ENCODE data around the gene MRPL21.
A peak's percentile ranks its signal among the peaks of the same experiment; 100 is the strongest.

Gene MRPL21

GRCh38 chr11:68908273-68908672, 4.6 kb upstream of the MRPL21 start:
- H3K27ac ChIP-seq (ENCODE audit: low read length) = no peak overlapping the region
- H3K9me3 ChIP-seq (ENCODE audit: control insufficient read depth in 2 of 2, low read length in 2 of 2) = no peaks in the 10 kb centered on the region
- H3K9ac ChIP-seq (ENCODE audit: low read length in 2 of 2) = no peak overlapping the region
- peaks cover 19% of the 10 kb centered on the region for H3K4me1 ChIP-seq (ENCODE audit: control insufficient read depth, insufficient read depth, low read length)
- H3K4me3 ChIP-seq (ENCODE audit: low read length in 2 of 2) = no peak overlapping the region
- peaks cover 36 to 42% of the 10 kb centered on the region in 2 donors for H3K36me3 ChIP-seq (ENCODE audit: control insufficient read depth in 2 of 2, insufficient read depth in 2 of 2, low read length in 2 of 2)
- no peaks in the 10 kb centered on the region for H3K27me3 ChIP-seq (ENCODE audit: control insufficient read depth in 1 of 2, insufficient read depth in 2 of 2, low read length in 2 of 2)

GRCh38 chr11:68905421-68906360, 2.1 kb upstream of the MRPL21 start:
- no peaks in the 10 kb centered on the region for H3K27me3 ChIP-seq (ENCODE audit: control insufficient read depth in 1 of 2, insufficient read depth in 2 of 2, low read length in 2 of 2)
- H3K9me3 ChIP-seq (ENCODE audit: control insufficient read depth in 2 of 2, low read length in 2 of 2) = no peaks in the 10 kb centered on the region
- peak overlapping the region; percentile 44 to 100 for H3K4me3 ChIP-seq (ENCODE audit: low read length in 2 of 2)
- H3K36me3 ChIP-seq (ENCODE audit: control insufficient read depth in 2 of 2, insufficient read depth in 2 of 2, low read length in 2 of 2) = peaks cover 24 to 28% of the 10 kb centered on the region in 2 donors
- no peak overlapping the region for H3K27ac ChIP-seq (ENCODE audit: low read length)
- H3K4me1 ChIP-seq (ENCODE audit: control insufficient read depth, insufficient read depth, low read length) = peaks cover 19% of the 10 kb centered on the region
- H3K9ac ChIP-seq (ENCODE audit: low read length in 2 of 2) = peak overlapping the region; percentile 20 to 62

- peak overlapping the region; percentile 81 to 100 for H3K4me3 ChIP-seq (ENCODE audit: low read length in 2 of 2)
- H3K9me3 ChIP-seq (ENCODE audit: control insufficient read depth in 2 of 2, low read length in 2 of 2) = no peaks in the 10 kb centered on the region
- H3K36me3 ChIP-seq (ENCODE audit: control insufficient read depth in 2 of 2, insufficient read depth in 2 of 2, low read length in 2 of 2) = peaks cover 25% of the 10 kb centered on the region in 2 donors
- H3K4me1 ChIP-seq (ENCODE audit: control insufficient read depth, insufficient read depth, low read length) = peaks cover 19% of the 10 kb centered on the region
- peak overlapping the region; percentile 61 to 95 for H3K9ac ChIP-seq (ENCODE audit: low read length in 2 of 2)
- H3K27ac ChIP-seq (ENCODE audit: low read length) = peak overlapping the region; percentile 84
- H3K27me3 ChIP-seq (ENCODE audit: control insufficient read depth in 1 of 2, insufficient read depth in 2 of 2, low read length in 2 of 2) = no peaks in the 10 kb centered on the region
Observed at GRCh38 chr11:68904248-68904847, 716 bp upstream of the MRPL21 start.

GRCh38 chr11:68900835-68901381, 2.7 kb downstream of the MRPL21 start:
- Histone ChIP-seq H3K36me3 (ENCODE audit: control insufficient read depth in 2 of 2, insufficient read depth in 2 of 2, low read length in 2 of 2) (peaks cover 36 to 37% of the 10 kb centered on the region in 2 donors), H3K27ac (ENCODE audit: low read length) (no peak overlapping the region), H3K9ac (ENCODE audit: low read length in 2 of 2) (no peak overlapping the region), H3K4me3 (ENCODE audit: low read length in 2 of 2) (no peak overlapping the region), H3K9me3 (ENCODE audit: control insufficient read depth in 2 of 2, low read length in 2 of 2) (no peaks in the 10 kb centered on the region), H3K4me1 (ENCODE audit: control insufficient read depth, insufficient read depth, low read length) (peaks cover 17% of the 10 kb centered on the region), H3K27me3 (ENCODE audit: control insufficient read depth in 1 of 2, insufficient read depth in 2 of 2, low read length in 2 of 2) (no peaks in the 10 kb centered on the region)

- Histone ChIP-seq H3K9ac (ENCODE audit: low read length in 2 of 2) (no peak overlapping the region), H3K36me3 (ENCODE audit: control insufficient read depth in 2 of 2, insufficient read depth in 2 of 2, low read length in 2 of 2) (peaks cover 48 to 55% of the 10 kb centered on the region in 2 donors), H3K4me1 (ENCODE audit: control insufficient read depth, insufficient read depth, low read length) (no peaks in the 10 kb centered on the region), H3K27ac (ENCODE audit: low read length) (no peak overlapping the region), H3K4me3 (ENCODE audit: low read length in 2 of 2) (no peak overlapping the region), H3K27me3 (ENCODE audit: control insufficient read depth in 1 of 2, insufficient read depth in 2 of 2, low read length in 2 of 2) (no peaks in the 10 kb centered on the region), H3K9me3 (ENCODE audit: control insufficient read depth in 2 of 2, low read length in 2 of 2) (no peaks in the 10 kb centered on the region)
Observed at GRCh38 chr11:68897441-68897840, 6.2 kb downstream of the MRPL21 start.

- Histone ChIP-seq H3K36me3 (ENCODE audit: control insufficient read depth in 2 of 2, insufficient read depth in 2 of 2, low read length in 2 of 2) (peaks cover 54 to 60% of the 10 kb centered on the region in 2 donors), H3K4me1 (ENCODE audit: control insufficient read depth, insufficient read depth, low read length) (peaks cover 5% of the 10 kb centered on the region), H3K9ac (ENCODE audit: low read length in 2 of 2) (no peak overlapping the region), H3K4me3 (ENCODE audit: low read length in 2 of 2) (no peak overlapping the region), H3K27ac (ENCODE audit: low read length) (no peak overlapping the region), H3K9me3 (ENCODE audit: control insufficient read depth in 2 of 2, low read length in 2 of 2) (no peaks in the 10 kb centered on the region), H3K27me3 (ENCODE audit: control insufficient read depth in 1 of 2, insufficient read depth in 2 of 2, low read length in 2 of 2) (no peaks in the 10 kb centered on the region)
Observed at GRCh38 chr11:68896171-68896959, 7.3 kb downstream of the MRPL21 start.

GRCh38 chr11:68893282-68893681, 10.3 kb downstream of the MRPL21 start:
- Histone ChIP-seq H3K36me3 (ENCODE audit: control insufficient read depth in 2 of 2, insufficient read depth in 2 of 2, low read length in 2 of 2) (peaks cover 44 to 53% of the 10 kb centered on the region in 2 donors), H3K27me3 (ENCODE audit: control insufficient read depth in 1 of 2, insufficient read depth in 2 of 2, low read length in 2 of 2) (no peaks in the 10 kb centered on the region), H3K4me1 (ENCODE audit: control insufficient read depth, insufficient read depth, low read length) (peaks cover 14% of the 10 kb centered on the region), H3K27ac (ENCODE audit: low read length) (no peak overlapping the region), H3K9me3 (ENCODE audit: control insufficient read depth in 2 of 2, low read length in 2 of 2) (no peaks in the 10 kb centered on the region), H3K9ac (ENCODE audit: low read length in 2 of 2) (no peak overlapping the region), H3K4me3 (ENCODE audit: low read length in 2 of 2) (no peak overlapping the region)

- H3K9me3 ChIP-seq (ENCODE audit: control insufficient read depth in 2 of 2, low read length in 2 of 2) = no peaks in the 10 kb centered on the region
- peaks cover 14% of the 10 kb centered on the region for H3K4me1 ChIP-seq (ENCODE audit: control insufficient read depth, insufficient read depth, low read length)
- no peak overlapping the region for H3K9ac ChIP-seq (ENCODE audit: low read length in 2 of 2)
- no peaks in the 10 kb centered on the region for H3K27me3 ChIP-seq (ENCODE audit: control insufficient read depth in 1 of 2, insufficient read depth in 2 of 2, low read length in 2 of 2)
- H3K27ac ChIP-seq (ENCODE audit: low read length) = no peak overlapping the region
- H3K36me3 ChIP-seq (ENCODE audit: control insufficient read depth in 2 of 2, insufficient read depth in 2 of 2, low read length in 2 of 2) = peaks cover 40 to 45% of the 10 kb centered on the region in 2 donors
- H3K4me3 ChIP-seq (ENCODE audit: low read length in 2 of 2) = no peak overlapping the region
Observed at GRCh38 chr11:68892576-68892975, 11.1 kb downstream of the MRPL21 start.

GRCh38 chr11:68891351-68891948, 12.2 kb downstream of the MRPL21 start:
- Histone ChIP-seq H3K4me3 (ENCODE audit: low read length in 2 of 2) (no peak overlapping the region), H3K9me3 (ENCODE audit: control insufficient read depth in 2 of 2, low read length in 2 of 2) (no peaks in the 10 kb centered on the region), H3K9ac (ENCODE audit: low read length in 2 of 2) (no peak overlapping the region), H3K27me3 (ENCODE audit: control insufficient read depth in 1 of 2, insufficient read depth in 2 of 2, low read length in 2 of 2) (no peaks in the 10 kb centered on the region), H3K4me1 (ENCODE audit: control insufficient read depth, insufficient read depth, low read length) (peaks cover 14% of the 10 kb centered on the region), H3K27ac (ENCODE audit: low read length) (no peak overlapping the region), H3K36me3 (ENCODE audit: control insufficient read depth in 2 of 2, insufficient read depth in 2 of 2, low read length in 2 of 2) (peaks cover 30 to 34% of the 10 kb centered on the region in 2 donors)
